SK-N-SH treated with all-trans-retinoic acid at 6 μM for 48 hours (cell line): ENCODE results near the gene RAB44.

ENCODE experiments used
- ATAC-seq: fragments of 200-7000 bp; cut with Tn5 transposase; 3 replicates; pipeline ENCODE4 v1.9.1; 2020; ENCODE audit warnings: mild to moderate bottlenecking, moderate library complexity
- BACH2 ChIP-seq: fragments of 250-450 bp; sonication (Bioruptor Pico); IDR thresholded peaks from 2 replicates; pipeline ENCODE4 v1.9.0; 2021; ENCODE audit warnings: mild to moderate bottlenecking, borderline replicate concordance
- CREB5 ChIP-seq: fragments of 250-450 bp; sonication (Bioruptor Pico); IDR thresholded peaks from 2 replicates; pipeline ENCODE4 v1.5.1; 2020; ENCODE audit warnings: low read depth, mild to moderate bottlenecking, moderate library complexity
- CSRNP3 ChIP-seq: fragments of 250-450 bp; sonication (Bioruptor Pico); IDR thresholded peaks from 2 replicates; pipeline ENCODE4 v1.5.1; 2021; ENCODE audit warnings: mild to moderate bottlenecking, moderate library complexity
- ESRRG ChIP-seq: fragments of 250-450 bp; sonication (Bioruptor Pico); IDR thresholded peaks from 2 replicates; pipeline ENCODE4 v1.6.1; 2021; ENCODE audit warnings: mild to moderate bottlenecking
- GLIS3 ChIP-seq: fragments of 250-450 bp; sonication (Bioruptor Pico); IDR thresholded peaks from 2 replicates; pipeline ENCODE4 v1.5.0; 2020; ENCODE audit warnings: mild to moderate bottlenecking, moderate library complexity
- ISL1 ChIP-seq: fragments of 250-450 bp; sonication (Bioruptor Pico); IDR thresholded peaks from 2 replicates; pipeline ENCODE4 v2.1.2; 2022; ENCODE audit warnings: mild to moderate bottlenecking, moderate library complexity
- OSR1 ChIP-seq: fragments of 250-450 bp; sonication (Bioruptor Pico); IDR thresholded peaks from 2 replicates; pipeline ENCODE4 v1.8.0; 2022; ENCODE audit warnings: moderate library complexity, mild to moderate bottlenecking, inconsistent platforms
- PATZ1 ChIP-seq: fragments of 250-450 bp; sonication (Bioruptor Pico); IDR thresholded peaks from 2 replicates; pipeline ENCODE4 v1.8.0; 2020; ENCODE audit warnings: mild to moderate bottlenecking, moderate library complexity, borderline replicate concordance
- POU6F1 ChIP-seq: fragments of 250-450 bp; sonication (Bioruptor Pico); IDR thresholded peaks from 2 replicates; pipeline ENCODE4 v1.8.0; 2021; ENCODE audit warnings: low read depth, mild to moderate bottlenecking, moderate library complexity, borderline replicate concordance
- PPARA ChIP-seq: fragments of 250-450 bp; sonication (Bioruptor Pico); IDR thresholded peaks from 2 replicates; pipeline ENCODE4 v1.5.0; 2020; ENCODE audit warnings: mild to moderate bottlenecking, borderline replicate concordance
- SNAI2 ChIP-seq: fragments of 250-450 bp; sonication (Bioruptor Pico); IDR thresholded peaks from 2 replicates; pipeline ENCODE4 v1.5.0; 2020; ENCODE audit warnings: mild to moderate bottlenecking, moderate library complexity
- TCF4 ChIP-seq: fragments of 250-450 bp; sonication (Bioruptor Pico); IDR thresholded peaks from 2 replicates; pipeline ENCODE4 v1.8.0; 2021; ENCODE audit warnings: mild to moderate bottlenecking, moderate library complexity, borderline replicate concordance
- TOX ChIP-seq: fragments of 250-450 bp; sonication (Bioruptor Pico); IDR thresholded peaks from 2 replicates; pipeline ENCODE4 v1.8.0; 2021; ENCODE audit warnings: mild to moderate bottlenecking, moderate library complexity, borderline replicate concordance
- TSHZ2 ChIP-seq: fragments of 250-450 bp; sonication (Bioruptor Pico); IDR thresholded peaks from 2 replicates; pipeline ENCODE4 v1.5.0; 2020; ENCODE audit warnings: mild to moderate bottlenecking, moderate library complexity
- ZC3H10 ChIP-seq: fragments of 250-450 bp; sonication (Bioruptor Pico); IDR thresholded peaks from 2 replicates; pipeline ENCODE4 v1.5.1; 2021; ENCODE audit warnings: mild to moderate bottlenecking, moderate library complexity
- ZFP3 ChIP-seq: fragments of 250-450 bp; sonication (Bioruptor Pico); IDR thresholded peaks from 2 replicates; pipeline ENCODE4 v1.5.0; 2020; ENCODE audit warnings: mild to moderate bottlenecking, moderate library complexity
- ZFP30 ChIP-seq: fragments of 450-650 bp; formaldehyde crosslinking; IDR thresholded peaks from 2 replicates; pipeline ENCODE4 v1.5.0; 2022; ENCODE audit warnings: mild to moderate bottlenecking, moderate library complexity
- ZNF565 ChIP-seq: fragments of 450-650 bp; formaldehyde crosslinking; conservative IDR thresholded peaks from 2 replicates; pipeline ENCODE4 v1.5.0; 2020; ENCODE audit warnings: low read depth, mild to moderate bottlenecking, moderate library complexity
- ZNF70 ChIP-seq: fragments of 450-650 bp; formaldehyde crosslinking; IDR thresholded peaks from 2 replicates; pipeline ENCODE4 v1.5.0; 2020; ENCODE audit warnings: mild to moderate bottlenecking, moderate library complexity
- ZNF8 ChIP-seq: fragments of 450-650 bp; formaldehyde crosslinking; IDR thresholded peaks from 2 replicates; pipeline ENCODE4 v1.5.0; 2020; ENCODE audit warnings: mild to moderate bottlenecking, moderate library complexity

RAB44 gene

GRCh38 chr6:36740818-36741179 lies 43.2 kb downstream of the RAB44 start:
- TF ChIP-seq CREB5 (CRISPR knock-in tag) = no peak
- no peak for ATAC-seq

- TF ChIP-seq TSHZ2 (CRISPR knock-in tag) (no peak), POU6F1 (CRISPR knock-in tag) (no peak), GLIS3 (CRISPR knock-in tag) (no peak), ZNF70 (CRISPR knock-in tag) (no peak), OSR1 (CRISPR knock-in tag) (no peak), PPARA (no peak), TOX (CRISPR knock-in tag) (no peak), SNAI2 (CRISPR knock-in tag) (no peak), ZFP30 (no peak), CSRNP3 (CRISPR knock-in tag) (no peak), ZFP3 (no peak), TCF4 (no peak), ZNF565 (CRISPR knock-in tag) (no peak), ISL1 (no peak)
- ATAC-seq = no peak
Measured at GRCh38 chr6:36742146-36742545, 44.5 kb downstream of the RAB44 start.

- ATAC-seq = no peak
- TF ChIP-seq PATZ1 = no peak
- TF ChIP-seq BACH2 = no peak
- TF ChIP-seq, all 23 proteins: peak for 0
Measured at GRCh38 chr6:36743032-36743431, 45.4 kb downstream of the RAB44 start.

GRCh38 chr6:36743538-36744303 lies 46.1 kb downstream of the RAB44 start:
- no peak for ATAC-seq
- TF ChIP-seq ZNF8 (CRISPR knock-in tag) (no peak), ZC3H10 (CRISPR knock-in tag) (no peak), OSR1 (CRISPR knock-in tag) (no peak), POU6F1 (CRISPR knock-in tag) (no peak), PATZ1 (no peak), TSHZ2 (CRISPR knock-in tag) (no peak), ESRRG (CRISPR knock-in tag) (no peak)
